GM12891 (cell line): ENCODE results near the gene STK11.

Experiments
- PAX5 ChIP-seq: IDR thresholded peaks from 2 replicates; pipeline ENCODE4 v1.6.1; 2011; ENCODE audit warnings: low read length, moderate library complexity, mild to moderate bottlenecking; ENCODE audit not compliant: insufficient read depth, severe bottlenecking
- POLR2A ChIP-seq: IDR thresholded peaks from 2 replicates; pipeline ENCODE4 v1.6.1; 2011; ENCODE audit warnings: low read depth, low read length, control low read depth
- POLR2AphosphoS5 ChIP-seq: IDR thresholded peaks from 2 replicates; pipeline ENCODE4 v1.6.1; 2011; ENCODE audit warnings: low read depth, low read length, control low read depth
- POU2F2 ChIP-seq: IDR thresholded peaks from 2 replicates; pipeline ENCODE4 v1.6.1; 2011; ENCODE audit warnings: low read depth, mild to moderate bottlenecking, control low read depth, low read length, moderate library complexity
- SPI1 ChIP-seq: IDR thresholded peaks from 2 replicates; pipeline ENCODE4 v1.6.1; 2011; ENCODE audit warnings: low read depth, low read length, control low read depth
- TAF1 ChIP-seq: IDR thresholded peaks from 2 replicates; pipeline ENCODE4 v1.6.1; 2011; ENCODE audit warnings: low read depth, low read length, control low read depth

GRCh38 chr19:1261798-1262622, 56.4 kb downstream of the STK11 start:
- TF ChIP-seq POLR2A (no peak), TAF1 (no peak), POLR2AphosphoS5 (no peak), SPI1 (no peak), PAX5 (no peak), POU2F2 (no peak)
